HG02973 (cell line): ENCODE results near the gene DCLK1.
"Not testable (repeated sequence)": the region's sequence is repeated elsewhere in the genome, so short reads cannot be mapped to it uniquely, and the experiment has no call there.

ENCODE experiments used
- ATAC-seq: cut with Tn5 transposase; IDR thresholded peaks from one replicate; pipeline ENCODE4 v1.9.1; 2021; ENCODE audit warnings: moderate library complexity; ENCODE audit not compliant: unreplicated experiment

Gene DCLK1

GRCh38 chr13:36088463-36088862, 42.7 kb downstream of the DCLK1 start:
- no peak for ATAC-seq

DNA sequence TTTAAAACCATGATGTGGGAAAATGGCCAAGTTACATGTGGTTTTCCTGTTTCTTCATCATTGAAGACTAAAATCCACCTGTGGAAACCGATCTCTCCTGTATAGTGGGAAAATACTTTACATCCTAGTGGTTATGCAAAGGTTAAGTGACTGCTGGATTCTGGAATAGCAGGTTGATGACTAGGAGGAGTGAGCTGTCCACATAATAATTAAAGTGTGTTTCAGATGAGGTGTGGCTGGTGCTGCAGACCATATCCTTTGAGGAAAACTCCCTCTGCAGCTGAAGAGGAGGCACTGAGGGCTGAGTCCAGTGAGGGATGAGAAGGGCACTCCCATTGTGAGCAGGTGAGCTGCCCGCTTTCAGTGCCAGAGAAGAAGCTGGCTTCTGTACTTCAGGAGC, 43.2 kb downstream of the DCLK1 start:
- ATAC-seq, result no peak

DNA sequence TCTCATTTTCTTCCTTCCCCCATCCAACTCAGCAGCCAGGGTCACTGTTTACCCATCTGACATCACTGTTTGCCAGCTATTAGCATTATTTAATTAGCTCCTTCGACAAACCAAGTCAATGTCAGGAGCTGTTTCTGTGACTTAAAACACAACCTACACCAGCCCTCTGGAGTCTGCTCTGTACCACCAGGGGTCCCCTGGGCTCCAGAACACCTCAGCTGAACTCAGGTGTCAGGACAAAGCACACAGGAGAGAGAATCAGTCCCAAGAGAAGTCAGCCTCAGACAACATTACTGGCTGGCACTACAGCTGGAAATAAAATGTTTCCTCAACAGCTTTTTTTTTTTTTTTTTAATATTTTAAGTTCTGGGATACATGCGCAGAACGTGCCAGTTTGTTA, 45.1 kb downstream of the DCLK1 start:
- ATAC-seq, result no peak

GRCh38 chr13:36084131-36084530, 47.1 kb downstream of the DCLK1 start:
- ATAC-seq, result no peak

DNA sequence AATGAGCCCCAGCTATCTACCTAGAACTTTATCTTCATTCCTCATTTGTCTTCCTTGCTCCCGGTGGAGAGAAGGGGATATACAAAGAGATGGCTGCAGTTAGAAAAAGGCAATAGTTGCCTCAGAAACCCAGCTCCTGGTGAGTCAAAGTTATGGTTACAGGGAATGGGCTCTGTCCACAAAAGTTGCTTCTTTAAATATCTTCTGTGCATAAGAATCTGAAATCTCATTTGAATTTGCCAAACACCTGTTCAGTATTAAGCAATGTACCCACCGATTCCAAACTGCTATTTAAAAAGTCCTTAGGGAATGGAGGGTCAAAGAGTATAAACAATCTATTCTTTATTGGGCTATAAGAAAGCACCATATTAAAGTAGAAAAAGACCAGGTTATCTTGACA, 48.4 kb downstream of the DCLK1 start:
- ATAC-seq, result no peak

DNA sequence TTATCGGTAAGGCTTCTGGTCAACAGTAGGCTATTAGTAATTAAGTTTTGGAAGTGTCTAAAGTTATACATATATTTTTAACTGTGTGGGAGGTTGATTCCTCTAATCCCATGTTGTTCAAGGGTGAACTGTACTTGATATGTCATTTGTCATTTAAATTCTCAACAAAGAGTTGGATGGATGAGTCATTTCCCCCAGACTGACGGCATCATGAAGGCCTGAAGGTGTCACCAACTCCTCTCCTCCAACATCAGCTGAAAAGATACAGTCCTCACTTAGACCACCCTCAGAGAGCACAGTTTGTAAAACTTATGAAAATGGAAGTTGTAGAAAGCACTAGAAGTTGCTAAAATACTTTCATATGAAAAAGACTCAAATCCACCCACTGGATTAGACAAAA, 48.8 kb downstream of the DCLK1 start:
- no peak for ATAC-seq

DNA sequence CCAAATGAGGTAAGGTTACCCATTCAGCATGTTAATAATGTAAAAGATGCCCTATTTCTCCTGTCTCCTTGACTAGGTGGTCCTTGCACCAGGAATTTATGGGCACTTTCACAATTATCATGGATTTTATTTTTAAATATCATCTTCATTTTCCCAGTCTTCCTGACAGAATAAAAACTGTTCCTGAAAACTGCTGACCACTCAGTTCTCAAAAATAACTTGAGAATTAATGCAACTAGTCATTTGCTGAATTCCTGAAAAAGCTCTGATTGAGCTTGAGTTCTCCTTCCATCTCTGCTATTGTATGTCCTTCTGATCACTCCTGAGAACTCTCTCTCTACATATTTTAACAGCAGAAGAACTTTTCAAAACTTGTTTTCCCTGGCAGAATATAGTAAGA, 55.0 kb downstream of the DCLK1 start:
- ATAC-seq, result no peak

GRCh38 chr13:36074659-36075058, 56.5 kb downstream of the DCLK1 start:
- ATAC-seq, result no peak

DNA sequence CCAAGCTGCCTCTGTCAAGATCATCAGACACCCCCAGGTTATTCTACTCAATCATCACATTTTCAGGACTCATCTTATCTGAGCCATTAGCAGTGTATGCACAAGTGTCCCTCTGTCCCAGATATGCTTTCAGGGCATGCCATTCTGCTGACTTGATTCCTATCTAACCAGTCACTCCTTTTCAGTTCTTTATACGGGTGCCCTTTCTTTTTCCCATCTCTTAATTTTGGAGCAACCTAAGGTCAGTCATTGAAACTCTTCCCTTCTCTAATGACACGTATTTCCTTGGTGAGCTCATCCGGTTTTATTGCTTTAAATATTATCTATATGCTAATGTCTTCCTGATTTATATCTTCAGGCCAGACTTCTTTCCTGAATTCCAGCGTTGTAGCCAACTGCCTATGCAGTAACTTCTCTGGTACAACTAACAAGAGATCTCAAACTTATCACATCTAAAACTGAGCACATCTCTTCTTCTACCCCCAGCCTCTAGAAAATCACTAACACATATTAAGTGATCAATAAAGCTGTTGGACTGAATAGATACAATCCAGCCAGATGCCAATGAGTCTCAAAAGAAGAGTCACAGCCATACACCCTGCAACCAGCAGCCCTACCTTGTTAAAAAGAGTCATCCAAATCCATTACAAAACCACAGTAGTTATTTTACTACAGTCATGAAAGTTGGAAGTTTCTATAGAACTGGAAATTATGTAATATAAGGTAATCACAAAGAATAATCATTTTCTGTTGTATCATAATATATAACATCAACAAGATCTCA, 58.8 kb downstream of the DCLK1 start:
- no peak for ATAC-seq

DNA sequence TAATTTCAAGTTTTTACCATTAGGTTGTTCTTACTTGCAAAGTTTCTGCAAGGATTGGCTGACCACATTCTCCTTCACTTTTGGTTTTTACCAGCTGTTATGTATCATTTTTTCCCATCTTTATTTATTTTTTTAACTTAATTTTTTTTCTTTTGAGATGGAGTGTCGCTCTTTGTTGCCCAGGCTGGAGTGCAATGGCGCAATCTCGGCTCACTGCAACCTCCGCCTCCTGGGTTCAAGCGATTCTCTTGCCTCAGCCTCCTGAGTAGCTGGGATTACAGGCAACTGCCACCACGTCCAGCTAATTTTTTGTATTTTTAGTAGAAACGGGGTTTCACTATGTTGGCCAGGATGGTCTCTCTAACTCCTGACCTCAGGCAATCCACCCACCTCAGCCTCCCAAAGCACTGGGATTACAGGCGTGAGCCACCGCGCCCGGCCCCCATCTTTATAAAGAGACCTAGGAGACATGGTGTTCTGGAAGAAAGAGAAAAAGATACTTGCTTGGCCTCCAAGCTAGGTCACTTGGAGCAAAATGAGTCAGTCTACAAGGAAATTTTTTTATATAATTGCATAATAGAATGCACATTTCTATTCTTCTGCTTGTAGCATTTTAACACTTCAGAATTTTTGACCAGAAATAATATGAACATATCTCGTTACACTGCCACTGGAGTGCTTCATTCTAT, 60.5 kb downstream of the DCLK1 start:
- ATAC-seq, result not testable (repeated sequence)

- no peak for ATAC-seq
Observed at GRCh38 chr13:36069881-36070366, 61.3 kb downstream of the DCLK1 start.

DNA sequence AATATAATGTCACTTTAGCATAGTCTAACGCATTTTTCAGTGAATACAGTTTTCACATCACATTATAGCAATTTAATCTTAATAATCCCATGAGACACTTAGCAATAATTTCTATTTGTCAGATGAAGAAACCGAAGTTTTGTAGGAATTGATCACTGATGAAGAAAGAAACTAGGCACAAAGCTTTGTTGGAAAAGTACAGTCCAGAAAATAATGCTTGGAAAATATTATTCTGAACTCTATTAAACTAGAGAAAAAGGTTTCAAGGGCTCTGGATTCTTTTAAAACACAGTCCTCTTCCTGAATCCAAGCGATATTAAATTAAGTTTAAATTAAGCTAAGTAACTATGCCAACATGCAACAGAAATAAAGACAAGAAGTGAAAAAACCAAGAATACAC, 62.2 kb downstream of the DCLK1 start:
- ATAC-seq, result no peak

DNA sequence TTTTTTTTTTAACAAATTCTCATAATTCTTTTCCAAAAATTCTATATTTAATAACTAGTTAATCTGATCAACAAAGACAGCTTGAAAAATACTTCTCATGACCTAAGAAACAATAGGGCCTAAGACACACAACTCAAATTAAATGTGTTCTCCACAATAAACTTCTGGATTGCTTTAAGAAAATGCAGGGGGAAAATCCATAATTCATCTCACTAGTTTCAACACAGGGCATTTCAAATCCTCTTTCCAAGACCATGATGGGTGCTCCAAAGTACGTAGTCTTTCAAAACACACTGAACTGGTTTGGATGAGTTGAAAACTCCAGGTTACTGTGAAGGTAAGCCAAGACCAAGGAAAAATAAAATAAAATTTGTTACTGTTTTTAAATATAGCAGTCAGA, 62.6 kb downstream of the DCLK1 start:
- ATAC-seq, result no peak

DNA sequence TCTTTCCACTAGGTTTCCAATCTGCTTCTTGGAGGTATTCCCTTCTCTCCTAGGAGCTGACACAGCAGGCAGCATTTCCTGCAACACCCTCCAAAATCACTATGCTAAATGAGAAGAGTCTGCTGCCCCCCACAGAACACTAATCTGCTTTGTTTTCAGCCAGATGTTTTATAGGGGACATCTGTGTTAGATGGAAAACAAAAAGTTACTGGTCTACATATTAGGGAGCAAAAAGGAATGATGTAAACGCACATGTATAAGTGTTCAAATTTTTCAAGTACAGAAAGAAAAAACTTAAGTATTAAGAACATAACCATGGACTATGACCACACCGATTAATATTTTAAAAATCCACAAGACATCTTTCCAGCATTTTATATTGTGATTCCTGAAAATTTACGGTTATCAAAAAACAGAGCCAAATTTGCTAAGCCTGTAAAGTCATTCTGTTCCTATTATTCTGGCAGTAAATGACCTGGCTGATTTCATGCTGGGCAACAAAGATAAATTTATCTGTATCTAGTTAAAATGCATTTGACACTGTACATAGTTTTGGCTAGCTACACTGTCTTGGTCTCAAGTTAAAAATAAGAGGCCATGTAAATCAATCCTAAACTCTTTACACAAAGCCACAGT, 63.3 kb downstream of the DCLK1 start:
- no peak for ATAC-seq

DNA sequence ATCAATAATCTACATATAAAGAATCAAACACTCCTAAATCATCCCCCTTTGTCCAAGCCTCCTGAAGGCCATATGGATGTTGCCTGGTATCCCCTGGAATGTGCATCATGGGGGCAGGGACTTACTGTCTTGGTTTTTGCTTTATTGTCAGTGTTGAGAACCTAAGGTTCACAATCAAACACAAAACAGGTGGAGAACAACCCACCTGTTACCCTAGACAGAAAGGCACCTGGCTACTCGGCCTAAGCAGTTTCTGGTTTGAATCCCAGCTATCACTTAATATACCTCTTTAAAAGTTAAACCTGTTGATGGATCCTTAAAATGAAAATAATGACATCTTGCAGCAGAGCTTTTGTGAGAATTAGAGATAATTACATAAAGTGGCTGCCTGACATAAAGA, 68.9 kb downstream of the DCLK1 start:
- ATAC-seq, result no peak

- no peak for ATAC-seq
Observed at GRCh38 chr13:36061621-36062020, 69.6 kb downstream of the DCLK1 start.

- ATAC-seq, result no peak
Observed at GRCh38 chr13:36061054-36061453, 70.1 kb downstream of the DCLK1 start.

GRCh38 chr13:36059321-36059720, 71.9 kb downstream of the DCLK1 start:
- ATAC-seq, result no peak

- ATAC-seq, result no peak
Observed at GRCh38 chr13:36058116-36058515, 73.1 kb downstream of the DCLK1 start.

- no peak for ATAC-seq
Observed at GRCh38 chr13:36057547-36057946, 73.6 kb downstream of the DCLK1 start.

DNA sequence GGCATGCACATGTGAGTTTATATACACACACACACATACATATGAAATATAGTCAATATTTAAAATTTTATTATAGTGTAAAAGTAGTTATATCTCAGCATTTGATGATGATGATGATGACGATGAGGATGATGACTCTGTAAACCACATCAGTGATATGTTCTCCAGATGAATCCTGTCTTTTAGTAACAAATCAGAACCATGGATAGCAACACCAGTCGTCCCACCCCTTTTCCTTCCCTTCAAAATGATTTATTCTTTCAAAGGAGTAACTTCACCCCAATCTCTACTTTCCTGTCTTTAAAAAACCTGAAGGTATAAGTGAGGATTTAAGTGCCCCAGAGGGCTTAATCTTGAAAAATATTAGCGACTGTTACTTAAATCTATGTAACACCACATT, 74.1 kb downstream of the DCLK1 start:
- no peak for ATAC-seq

GRCh38 chr13:36055366-36055765, 75.8 kb downstream of the DCLK1 start:
- ATAC-seq, result no peak
